ENCODE measurements around the gene KCNAB1.

GRCh38 chr3:156497326-156497725 is 376.9 kb downstream of the KCNAB1 start:
- TF ChIP-seq EP300 (IDR thresholded peaks at IDR 0.05) (no peak), CTCF (IDR thresholded peaks at IDR 0.05) (no peak)

Measured in tibial nerve (tissue), 4 donors.